T-cell (primary cell): ENCODE data around the gene ARL15. TPM values are rescaled to one million over a fixed set of nuclear protein-coding genes. Genes with fewer than 3 reads are reported as not detected.

ENCODE experiments used
- ATAC-seq, 4 experiments: fragments of 200-7000 bp in 3 of 4; fragments of 150-1000 bp in 1 of 4; cut with Tn5 transposase; replicated peaks in 1 of 4; 1 replicate in 3 of 4; 2 replicates in 1 of 4; pipeline ENCODE4 v1.10.0; 2021; ENCODE audit warnings: moderate library complexity in 3 of 4, mild to moderate bottlenecking in 2 of 4, moderate number of reproducible peaks in 1 of 4
- CTCF ChIA-PET, 2 donors: fragments of 300-600 bp; sonication (Branson Sonifier 250); formaldehyde crosslinking; loops; one replicate each; lab custom pipeline; 2022; ENCODE audit warnings: antibody characterized with exemption in 2 of 2; lab: Charles Lee
- POLR2A ChIA-PET, 2 donors: fragments of 300-600 bp; sonication (Branson Sonifier 250); formaldehyde crosslinking; loops; one replicate each; lab custom pipeline; 2022; ENCODE audit warnings: antibody characterized with exemption in 2 of 2; lab: Charles Lee
- DNase-seq, 35 experiments: peaks; one replicate each; pipeline versions ENCODE4 v3.0.0 to v3.0.0-alpha.2; 2013 to 2023
- H3K27ac ChIP-seq: one replicate; pipeline ENCODE4 v1.5.1; 2013; ENCODE audit warnings: low read length
- H3K27me3 ChIP-seq, 2 experiments: replicated peaks in 1 of 2; 1 replicate in 1 of 2; 2 replicates in 1 of 2; pipeline versions ENCODE4 v1.6.1 to v1.7.0; 2013; ENCODE audit warnings: low read length in 1 of 2, mixed read lengths in 1 of 2; ENCODE audit not compliant: control insufficient read depth in 2 of 2, insufficient read depth in 2 of 2; ENCODE audit errors: extremely low read depth in 1 of 2
- H3K36me3 ChIP-seq, 2 donors: 1 replicate in 1 of 2; 2 replicates in 1 of 2; pipeline versions ENCODE4 v1.6.1 to v1.7.0; 2013; ENCODE audit warnings: low read length in 1 of 2; ENCODE audit not compliant: control insufficient read depth in 2 of 2, insufficient read depth in 1 of 2; ENCODE audit errors: extremely low read depth in 1 of 2
- H3K4me1 ChIP-seq, 2 experiments: 1 replicate in 1 of 2; 2 replicates in 1 of 2; pipeline versions ENCODE4 v1.6.1 to v1.7.0; 2013; ENCODE audit warnings: low read length in 2 of 2, mixed read lengths in 1 of 2; ENCODE audit not compliant: insufficient read depth in 2 of 2, control insufficient read depth in 1 of 2; ENCODE audit errors: extremely low read depth in 1 of 2
- H3K4me3 ChIP-seq, 2 donors: 1 replicate in 1 of 2; 2 replicates in 1 of 2; pipeline versions ENCODE4 v1.5.1 to v1.7.0; 2013; ENCODE audit warnings: mild to moderate bottlenecking in 2 of 2, low read length in 1 of 2, moderate library complexity in 1 of 2; ENCODE audit not compliant: control insufficient read depth in 1 of 2; ENCODE audit errors: extremely low read depth in 1 of 2
- H3K9me3 ChIP-seq: 2 replicates; pipeline ENCODE4 v1.7.0; 2013
- H3K27ac Mint-ChIP-seq, 2 donors: one replicate each; pipeline ENCODE4 v1.8.0; 2020 to 2021; ENCODE audit warnings: mild to moderate bottlenecking in 2 of 2, mixed read lengths in 2 of 2
- H3K27me3 Mint-ChIP-seq, 2 donors: one replicate each; pipeline ENCODE4 v1.8.0; 2021 to 2022; ENCODE audit warnings: mixed read lengths in 2 of 2
- H3K36me3 Mint-ChIP-seq: one replicate; pipeline ENCODE4 v1.8.0; 2021; ENCODE audit warnings: mixed read lengths
- H3K4me1 Mint-ChIP-seq, 3 donors: one replicate each; pipeline ENCODE4 v1.8.0; 2020 to 2022; ENCODE audit warnings: mixed read lengths in 3 of 3, mild to moderate bottlenecking in 1 of 3
- H3K4me3 Mint-ChIP-seq, 3 donors: one replicate each; pipeline ENCODE4 v1.8.0; 2020 to 2022; ENCODE audit warnings: mild to moderate bottlenecking in 3 of 3, mixed read lengths in 3 of 3, moderate library complexity in 3 of 3
- H3K9me3 Mint-ChIP-seq, 3 donors: one replicate each; pipeline ENCODE4 v1.8.0; 2020 to 2022; ENCODE audit warnings: mixed read lengths in 3 of 3
- WGBS: methylation state at CpG from one replicate; pipeline ENCODE4 v1.1.5; 2013; ENCODE audit warnings: missing lambda C conversion rate; ENCODE audit not compliant: insufficient coverage; 5-methylcytosine and 5-hydroxymethylcytosine counted together
- total RNA-seq, 35 experiments: library from RNA in 6 of 35; stranded (reverse) in 6 of 35; fragments of 120-200 nt in 1 of 35; gene quantifications; one replicate each; pipeline versions ENCODE4 v1.2.1 to v1.2.4 and lab custom pipeline; 2013 to 2026

The ARL15 gene
- total RNA-seq, 5 donors from 2014 or later (not counting 1 experiment from before 2014, with no cell fraction given) = 10.7 to 21.6 (median 11.7) TPM

GRCh38 chr5:53956196-53956595 lies 354.2 kb downstream of the ARL15 start:
- Histone ChIP-seq H3K4me1 (no peaks in the 10 kb centered on the region), H3K9me3 (peaks cover 2% of the 10 kb centered on the region), H3K4me3 (no peak overlapping the region), H3K27me3 (no peaks in the 10 kb centered on the region), H3K27ac (no peak overlapping the region), H3K36me3 (no peaks in the 10 kb centered on the region)
- ATAC-seq (no peak), DNase-seq (no peak)
- ChIA-PET POLR2A (no interaction called here), CTCF (no interaction called here)
- peaks cover 13 to 26% (median 22%) of the 10 kb centered on the region in 3 donors for H3K9me3 Mint-ChIP-seq
- no peak overlapping the region for H3K27ac Mint-ChIP-seq
- no peak overlapping the region for H3K4me3 Mint-ChIP-seq
- no CpG with 5 or more reads among the region's 1 CpG for WGBS
- H3K4me1 Mint-ChIP-seq = no peaks in the 10 kb centered on the region
- H3K36me3 Mint-ChIP-seq = peaks cover 59% of the 10 kb centered on the region
- H3K27me3 Mint-ChIP-seq = no peaks in the 10 kb centered on the region

- ATAC-seq (no peak), DNase-seq (no peak)
- Histone ChIP-seq H3K4me3 (no peak overlapping the region), H3K27me3 (no peaks in the 10 kb centered on the region), H3K4me1 (no peaks in the 10 kb centered on the region), H3K36me3 (no peaks in the 10 kb centered on the region), H3K9me3 (no peaks in the 10 kb centered on the region), H3K27ac (no peak overlapping the region)
- POLR2A ChIA-PET = no interaction called here
- Mint-ChIP-seq H3K27ac (no peak overlapping the region), H3K4me3 (no peak overlapping the region), H3K27me3 (no peaks in the 10 kb centered on the region), H3K4me1 (no peaks in the 10 kb centered on the region), H3K36me3 (peaks cover 44% of the 10 kb centered on the region), H3K9me3 (peaks cover 0 to 6% (median 0%) of the 10 kb centered on the region in 3 donors)
- CTCF ChIA-PET = no interaction called here
- WGBS = no CpG with 5 or more reads among the region's 3 CpGs
Observed at GRCh38 chr5:53950621-53951020, 359.8 kb downstream of the ARL15 start.

GRCh38 chr5:53948598-53948997 lies 361.8 kb downstream of the ARL15 start:
- no peaks in the 10 kb centered on the region for H3K4me1 Mint-ChIP-seq
- no peak overlapping the region for H3K4me3 Mint-ChIP-seq
- H3K27ac Mint-ChIP-seq = no peak overlapping the region
- Histone ChIP-seq H3K27ac (no peak overlapping the region), H3K27me3 (no peaks in the 10 kb centered on the region), H3K9me3 (no peaks in the 10 kb centered on the region), H3K4me1 (no peaks in the 10 kb centered on the region), H3K36me3 (no peaks in the 10 kb centered on the region), H3K4me3 (no peak overlapping the region)
- ChIA-PET CTCF (no interaction called here), POLR2A (no interaction called here)
- H3K9me3 Mint-ChIP-seq = peaks cover 0 to 6% (median 0%) of the 10 kb centered on the region in 3 donors
- ATAC-seq (no peak), DNase-seq (no peak)
- no peaks in the 10 kb centered on the region for H3K27me3 Mint-ChIP-seq
- peaks cover 48% of the 10 kb centered on the region for H3K36me3 Mint-ChIP-seq
- no CpG with 5 or more reads among the region's 4 CpGs for WGBS

GRCh38 chr5:53946405-53947100 lies 363.8 kb downstream of the ARL15 start:
- H3K27me3 ChIP-seq = no peaks in the 10 kb centered on the region
- DNase-seq (no peak), ATAC-seq (no peak)
- H3K9me3 ChIP-seq = no peaks in the 10 kb centered on the region
- H3K27ac ChIP-seq = no peak overlapping the region
- no peaks in the 10 kb centered on the region for H3K27me3 Mint-ChIP-seq
- H3K4me3 Mint-ChIP-seq = no peak overlapping the region
- peaks cover 0 to 6% (median 0%) of the 10 kb centered on the region in 3 donors for H3K9me3 Mint-ChIP-seq
- no peaks in the 10 kb centered on the region for H3K4me1 Mint-ChIP-seq
- no peak overlapping the region for H3K27ac Mint-ChIP-seq
- no peaks in the 10 kb centered on the region for H3K36me3 ChIP-seq
- peaks cover 61% of the 10 kb centered on the region for H3K36me3 Mint-ChIP-seq
- no peaks in the 10 kb centered on the region for H3K4me1 ChIP-seq
- ChIA-PET POLR2A (no interaction called here), CTCF (no interaction called here)
- H3K4me3 ChIP-seq = no peak overlapping the region
- 100% methylated on average over 1 of the region's 5 CpGs for WGBS

GRCh38 chr5:53944981-53945380 lies 365.4 kb downstream of the ARL15 start:
- WGBS = 100% methylated on average over 2 of the region's 7 CpGs
- H3K36me3 Mint-ChIP-seq = peaks cover 57% of the 10 kb centered on the region

GRCh38 chr5:53943938-53944337 lies 366.4 kb downstream of the ARL15 start:
- Mint-ChIP-seq H3K27ac (no peak overlapping the region), H3K9me3 (peaks cover 0 to 6% (median 0%) of the 10 kb centered on the region in 3 donors), H3K4me1 (no peaks in the 10 kb centered on the region), H3K27me3 (no peaks in the 10 kb centered on the region), H3K4me3 (no peak overlapping the region), H3K36me3 (peaks cover 57% of the 10 kb centered on the region)
- Histone ChIP-seq H3K4me1 (no peaks in the 10 kb centered on the region), H3K27me3 (no peaks in the 10 kb centered on the region), H3K4me3 (no peak overlapping the region), H3K36me3 (peaks cover 0 to 3% of the 10 kb centered on the region in 2 donors), H3K27ac (no peak overlapping the region), H3K9me3 (no peaks in the 10 kb centered on the region)
- no peak for DNase-seq
- CTCF ChIA-PET = no interaction called here
- POLR2A ChIA-PET = no interaction called here
- ATAC-seq = no peak
- no CpG with 5 or more reads among the region's 1 CpG for WGBS

More at GRCh38 chr5:53944981-53945380, 365.4 kb downstream of the ARL15 start:
- Histone ChIP-seq H3K4me3 (no peak overlapping the region), H3K9me3 (no peaks in the 10 kb centered on the region), H3K27me3 (no peaks in the 10 kb centered on the region), H3K27ac (no peak overlapping the region), H3K4me1 (no peaks in the 10 kb centered on the region), H3K36me3 (no peaks in the 10 kb centered on the region)
- ATAC-seq (no peak), DNase-seq (no peak)
- Mint-ChIP-seq H3K27me3 (no peaks in the 10 kb centered on the region), H3K9me3 (peaks cover 0 to 6% (median 0%) of the 10 kb centered on the region in 3 donors), H3K4me3 (no peak overlapping the region), H3K4me1 (no peaks in the 10 kb centered on the region), H3K27ac (no peak overlapping the region)
- ChIA-PET POLR2A (no interaction called here), CTCF (no interaction called here)
